ENCODE results near the gene TOGARAM2. TPM values are rescaled to one million over a fixed set of nuclear protein-coding genes. Genes with fewer than 3 reads are reported as not detected.

The TOGARAM2 gene
- total and polyA plus RNA-seq, 8 donors, result 0.03 to 9.1 (median 0.74) TPM

DNA sequence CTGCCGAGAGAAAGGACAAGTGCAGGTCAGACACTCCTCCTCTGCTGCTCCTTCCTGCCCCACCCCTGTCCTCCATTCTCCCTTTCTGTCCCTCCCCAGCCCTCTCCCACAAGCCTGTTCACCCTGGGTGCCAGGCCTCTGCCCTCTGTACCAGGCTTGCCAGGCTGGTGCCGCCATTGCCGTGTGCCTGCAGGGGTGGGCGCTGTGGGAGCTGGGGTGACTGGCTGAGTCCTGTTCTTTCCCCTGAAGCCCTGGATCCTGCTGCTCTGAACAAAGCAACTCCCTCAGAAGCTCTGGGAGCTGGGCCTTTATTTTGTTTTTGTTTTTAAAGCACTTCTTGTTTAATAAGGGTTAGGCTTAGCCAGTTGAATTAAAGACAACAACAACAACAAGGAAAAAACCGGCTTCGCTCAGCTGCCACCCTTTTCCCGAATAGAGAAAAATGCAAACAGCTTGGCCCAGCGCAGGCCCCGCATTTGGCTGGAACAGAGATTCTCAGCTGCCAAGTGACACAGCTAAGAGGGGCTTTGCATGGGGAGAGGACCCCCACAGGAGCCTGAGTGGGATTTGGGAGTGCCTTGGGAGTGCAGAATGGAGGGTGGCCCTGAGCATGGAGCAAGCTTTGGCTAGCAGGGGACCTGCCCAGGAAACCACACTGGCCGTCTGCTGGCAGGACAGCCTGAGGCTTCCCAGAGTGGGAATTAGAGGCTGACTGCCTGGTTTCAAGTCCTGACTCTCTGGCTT lies 84.1 kb downstream of the TOGARAM2 start:
- no peak overlapping the region for H3K4me3 ChIP-seq
- WGBS, 2 donors, result 86 to 88% methylated on average over 10 of the region's 10 CpGs
- H3K9me3 ChIP-seq, result no peaks in the 10 kb centered on the region
- intact Hi-C loops (cut with DNase I), result no loop called here
- H3K4me1 ChIP-seq, result peaks cover 0 to 13% (median 5%) of the 10 kb centered on the region in 3 donors
- no peaks in the 10 kb centered on the region for H3K36me3 ChIP-seq
- FAIRE-seq (no peak), ATAC-seq (peak in 1 of 4 donors; percentile 17), DNase-seq (no peak)
- H3K27me3 ChIP-seq, result no peaks in the 10 kb centered on the region
- no peak overlapping the region for H3K27ac ChIP-seq
- TF ChIP-seq, protein P1, sequence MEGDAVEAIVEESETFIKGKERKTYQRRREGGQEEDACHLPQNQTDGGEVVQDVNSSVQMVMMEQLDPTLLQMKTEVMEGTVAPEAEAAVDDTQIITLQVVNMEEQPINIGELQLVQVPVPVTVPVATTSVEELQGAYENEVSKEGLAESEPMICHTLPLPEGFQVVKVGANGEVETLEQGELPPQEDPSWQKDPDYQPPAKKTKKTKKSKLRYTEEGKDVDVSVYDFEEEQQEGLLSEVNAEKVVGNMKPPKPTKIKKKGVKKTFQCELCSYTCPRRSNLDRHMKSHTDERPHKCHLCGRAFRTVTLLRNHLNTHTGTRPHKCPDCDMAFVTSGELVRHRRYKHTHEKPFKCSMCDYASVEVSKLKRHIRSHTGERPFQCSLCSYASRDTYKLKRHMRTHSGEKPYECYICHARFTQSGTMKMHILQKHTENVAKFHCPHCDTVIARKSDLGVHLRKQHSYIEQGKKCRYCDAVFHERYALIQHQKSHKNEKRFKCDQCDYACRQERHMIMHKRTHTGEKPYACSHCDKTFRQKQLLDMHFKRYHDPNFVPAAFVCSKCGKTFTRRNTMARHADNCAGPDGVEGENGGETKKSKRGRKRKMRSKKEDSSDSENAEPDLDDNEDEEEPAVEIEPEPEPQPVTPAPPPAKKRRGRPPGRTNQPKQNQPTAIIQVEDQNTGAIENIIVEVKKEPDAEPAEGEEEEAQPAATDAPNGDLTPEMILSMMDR (IDR thresholded peaks at IDR 0.05), result no peak

DNA sequence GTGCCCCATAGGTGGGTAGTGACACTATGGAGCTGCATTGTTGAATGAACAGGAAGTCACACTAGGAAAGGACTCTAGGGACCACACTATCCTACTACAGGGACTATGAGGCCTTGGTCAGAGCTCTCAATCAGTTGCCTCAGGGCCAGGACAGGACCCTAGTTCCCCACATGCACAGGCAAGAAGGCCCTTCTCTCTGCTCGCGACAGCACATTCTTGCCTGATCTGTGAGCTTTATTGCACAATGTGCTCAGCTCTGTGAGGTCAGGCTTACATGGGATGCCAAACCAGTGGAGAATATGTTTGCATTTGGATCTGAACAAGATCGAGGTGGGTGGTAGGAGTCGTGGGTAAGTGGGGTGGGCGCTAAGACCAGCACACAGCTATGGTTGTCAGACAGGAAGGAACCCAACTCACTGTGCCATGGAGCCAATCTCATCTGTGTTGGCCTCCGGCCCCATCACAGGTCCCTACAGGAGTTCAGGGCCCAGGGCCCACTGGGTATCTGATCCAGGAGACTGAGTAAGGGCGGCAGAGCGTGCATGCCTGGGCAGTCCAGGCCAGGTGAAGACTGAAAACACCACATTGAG lies 85.3 kb downstream of the TOGARAM2 start:
- Histone ChIP-seq H3K9me3 (no peaks in the 10 kb centered on the region), H3K4me3 (no peak overlapping the region), H3K4me1 (peaks cover 0 to 13% (median 5%) of the 10 kb centered on the region in 3 donors), H3K36me3 (no peaks in the 10 kb centered on the region), H3K27me3 (no peaks in the 10 kb centered on the region), H3K27ac (no peak overlapping the region)
- ATAC-seq, result peak in 3 of 4 donors; percentile 16 to 52 (median 21)
- DNase-seq, result no peak
- FAIRE-seq, result no peak
- TF ChIP-seq, protein P1 (IDR thresholded peaks at IDR 0.05), result no peak
- intact Hi-C loops (cut with DNase I), result no loop called here
- WGBS, 2 donors, result 82 to 89% methylated on average over 8 of the region's 8 CpGs

DNA sequence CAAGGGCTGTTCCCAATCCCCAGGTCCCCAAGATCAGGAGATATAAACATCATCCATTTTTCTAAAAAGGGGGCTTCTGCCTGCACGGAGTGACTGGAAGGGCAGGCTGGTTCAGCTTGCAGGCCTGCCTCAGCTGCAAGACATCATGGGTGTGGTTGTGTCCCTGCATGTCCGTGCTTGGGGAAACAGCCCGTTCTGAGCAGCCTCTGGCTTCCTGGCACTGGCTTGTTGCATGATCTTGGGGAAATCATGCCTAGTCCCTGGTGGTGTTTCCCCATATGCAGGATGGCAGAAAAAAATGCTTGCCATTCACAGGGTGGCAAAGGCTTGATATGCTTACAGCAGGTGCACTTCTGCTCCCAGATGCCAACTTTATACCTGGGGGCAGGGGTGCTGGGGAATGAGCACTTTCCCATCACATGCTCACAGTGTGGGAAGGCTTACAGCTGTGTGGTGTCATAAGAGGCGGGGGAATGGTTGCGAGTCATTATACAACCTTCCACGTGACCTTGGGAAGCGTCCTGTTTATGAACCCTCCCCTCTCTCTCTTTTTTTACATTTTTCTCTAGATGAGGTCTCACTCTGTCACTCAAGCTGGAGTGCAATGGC lies 86.0 kb downstream of the TOGARAM2 start:
- Histone ChIP-seq H3K4me3 (no peak overlapping the region), H3K27me3 (no peaks in the 10 kb centered on the region), H3K36me3 (no peaks in the 10 kb centered on the region), H3K9me3 (no peaks in the 10 kb centered on the region), H3K4me1 (peaks cover 0 to 13% (median 5%) of the 10 kb centered on the region in 3 donors), H3K27ac (peak overlapping the region in 2 of 4 donors; percentile 4 to 44)
- peak; percentile 74 to 88 (median 86) for ATAC-seq
- 39 to 43% methylated on average over 7 of the region's 7 CpGs for WGBS, 2 donors
- DNase-seq, result peak in 4 of 6 donors; percentile 80 to 93 (median 85)
- TF ChIP-seq, protein P1 (IDR thresholded peaks at IDR 0.05), result no peak
- FAIRE-seq, result no peak
- intact Hi-C loops (cut with DNase I), result no loop called here

DNA sequence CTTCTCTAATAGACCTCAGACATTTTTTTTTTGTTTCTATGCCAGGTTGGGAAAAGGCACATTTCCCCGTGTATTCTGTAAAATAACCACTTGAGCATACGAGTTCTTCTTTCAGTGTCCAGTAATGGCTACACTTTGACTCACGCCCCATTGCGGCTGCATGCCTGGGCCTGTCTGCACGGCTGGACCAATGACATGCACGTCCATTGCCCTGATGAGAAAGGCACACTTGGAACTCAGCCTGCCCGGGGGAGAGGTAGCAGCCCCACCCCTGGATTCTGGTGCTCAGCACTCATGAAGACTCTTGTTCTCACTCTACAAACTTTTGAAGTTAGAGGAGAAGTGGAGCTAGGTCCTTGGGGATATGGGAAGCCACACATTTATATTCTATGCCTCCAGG lies 87.4 kb downstream of the TOGARAM2 start:
- FAIRE-seq (no peak), ATAC-seq (no peak), DNase-seq (no peak)
- 93% methylated on average over 7 of the region's 7 CpGs for WGBS, 2 donors
- Histone ChIP-seq H3K27me3 (no peaks in the 10 kb centered on the region), H3K36me3 (no peaks in the 10 kb centered on the region), H3K27ac (no peak overlapping the region), H3K4me1 (peaks cover 0 to 7% (median 5%) of the 10 kb centered on the region in 3 donors), H3K4me3 (no peak overlapping the region), H3K9me3 (no peaks in the 10 kb centered on the region)
- TF ChIP-seq, protein P1 (IDR thresholded peaks at IDR 0.05), result no peak
- intact Hi-C loops (cut with DNase I), result no loop called here
